ENCODE results near the gene DSCAM.

The DSCAM gene

GRCh38 chr21:40768056-40768455 is 78.9 kb downstream of the DSCAM start:
- no peak for DNase-seq

- DNase-seq, result no peak
These were observed 80.6 kb downstream of the DSCAM start for GRCh38 chr21:40766381-40766780.

DNA sequence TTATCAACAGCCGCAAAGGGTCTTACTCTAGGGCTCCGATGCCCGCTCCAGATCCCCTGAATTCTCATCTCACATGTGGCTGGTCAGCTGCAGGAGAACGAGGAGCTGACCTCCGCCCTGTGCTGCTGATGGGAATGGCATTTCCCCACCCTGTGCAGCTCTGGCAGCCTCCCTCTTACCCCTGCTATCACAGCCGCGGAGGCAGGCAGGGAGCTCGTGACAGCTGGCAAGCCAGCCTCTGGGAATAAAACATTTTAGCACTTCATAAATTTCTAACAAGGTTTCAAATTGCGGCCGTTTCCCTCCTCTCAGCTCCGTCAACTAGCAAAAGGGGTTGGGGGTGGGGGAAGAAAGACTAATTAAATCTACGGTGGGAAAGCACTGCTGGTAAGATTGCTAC is 81.1 kb downstream of the DSCAM start:
- no peak for DNase-seq

DNA sequence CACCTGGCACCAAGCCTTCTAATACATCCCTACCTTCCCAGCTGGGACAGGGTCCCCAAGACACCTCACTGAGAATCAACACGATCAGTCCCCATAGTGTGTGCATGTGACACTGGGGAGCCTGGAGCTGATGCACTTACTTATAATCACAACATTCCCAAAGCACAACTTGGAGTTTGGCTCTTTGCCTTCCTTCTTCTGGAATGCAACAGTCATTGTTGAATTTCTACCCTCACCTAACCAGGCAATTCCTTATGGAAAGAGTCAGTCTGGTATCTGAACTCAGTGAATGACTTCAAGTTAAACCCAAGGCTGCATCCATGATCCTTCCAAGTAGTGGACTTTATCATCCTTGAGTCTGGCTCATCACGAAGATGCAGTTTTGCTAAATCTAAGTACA is 86.1 kb downstream of the DSCAM start:
- no peak for DNase-seq

- DNase-seq, result no peak
These were observed 87.9 kb downstream of the DSCAM start for GRCh38 chr21:40759061-40759460.

GRCh38 chr21:40757366-40757765 is 89.6 kb downstream of the DSCAM start:
- no peak for DNase-seq

GRCh38 chr21:40754466-40754865 is 92.5 kb downstream of the DSCAM start:
- no peak for DNase-seq

GRCh38 chr21:40753756-40754155 is 93.2 kb downstream of the DSCAM start:
- no peak for DNase-seq

- DNase-seq, result no peak
These were observed 94.8 kb downstream of the DSCAM start for GRCh38 chr21:40752125-40752524.

GRCh38 chr21:40751221-40751620 is 95.7 kb downstream of the DSCAM start:
- DNase-seq, result no peak

- DNase-seq, result no peak
These were observed 110.8 kb downstream of the DSCAM start for GRCh38 chr21:40736145-40736544.

DNA sequence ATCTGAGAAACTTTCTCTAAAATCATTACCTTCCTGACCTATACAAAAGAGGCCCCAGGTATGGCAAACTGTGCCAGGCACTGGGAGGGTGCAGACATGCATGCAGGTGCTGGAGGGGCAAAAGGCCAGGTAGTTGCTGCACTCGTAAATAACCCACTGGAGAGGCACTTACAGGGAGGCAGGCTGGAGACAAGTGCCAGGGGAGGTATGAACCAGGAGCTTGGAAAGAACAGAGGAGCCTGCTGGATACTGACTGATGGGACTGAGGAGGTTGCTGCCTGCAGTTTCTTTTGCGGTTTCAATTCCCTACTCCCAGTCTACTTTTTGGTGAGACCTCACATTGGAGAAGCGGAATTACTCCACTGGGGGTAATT is 113.9 kb downstream of the DSCAM start:
- DNase-seq, result no peak

DNA sequence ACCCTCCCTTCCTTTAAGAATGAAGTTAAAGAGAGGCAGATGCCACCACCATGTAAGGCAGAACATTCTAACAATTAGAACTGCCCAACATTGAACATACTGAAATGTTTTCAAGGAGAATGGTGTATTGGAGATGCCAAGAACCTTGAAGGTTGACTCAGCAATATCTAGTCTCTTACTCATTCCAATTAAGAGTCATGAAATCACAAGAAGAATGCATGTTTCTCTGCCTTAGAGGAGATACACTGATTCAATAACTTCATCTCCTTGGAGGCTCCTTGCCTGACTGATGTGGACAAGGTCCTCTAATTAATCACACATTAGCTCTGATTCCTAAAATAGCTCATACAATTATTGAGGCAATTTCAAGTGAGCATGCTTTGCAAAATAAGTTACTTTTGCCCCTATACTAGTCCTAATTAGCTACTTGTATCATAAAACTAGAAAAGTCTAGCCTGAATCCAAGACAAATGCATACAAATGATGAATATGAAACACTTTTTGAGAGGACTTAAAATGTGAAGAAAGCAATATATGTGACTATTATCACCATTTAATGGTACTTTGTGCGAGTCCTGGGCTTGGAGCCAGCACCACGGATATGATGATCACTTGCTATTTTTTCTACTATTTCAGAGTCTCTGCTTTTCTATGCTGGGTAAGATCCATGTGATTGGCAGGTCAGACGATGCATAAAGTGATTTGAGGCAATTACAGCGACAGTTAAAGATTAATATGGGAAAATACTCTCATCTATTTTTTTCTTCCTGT is 114.5 kb downstream of the DSCAM start:
- no peak for DNase-seq

DNA sequence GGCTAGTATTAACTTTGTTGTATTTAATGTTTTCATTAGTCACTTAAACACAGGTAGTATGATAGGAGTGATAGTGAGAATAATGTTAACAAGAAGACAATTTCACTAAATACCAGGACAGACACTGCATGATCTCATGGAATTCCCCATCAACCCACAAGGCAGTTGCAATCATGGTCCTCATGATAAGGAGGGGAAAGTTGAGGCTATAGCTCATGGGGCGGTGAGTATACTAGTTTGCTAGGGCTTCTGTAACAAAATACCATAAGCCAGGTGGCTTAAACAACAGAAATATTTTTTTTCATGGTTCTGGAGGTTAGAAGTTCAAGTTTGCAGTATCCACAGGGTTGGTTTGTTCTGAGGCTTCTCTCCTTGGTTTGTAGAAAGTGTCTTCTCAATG is 115.8 kb downstream of the DSCAM start:
- no peak for DNase-seq

DNA sequence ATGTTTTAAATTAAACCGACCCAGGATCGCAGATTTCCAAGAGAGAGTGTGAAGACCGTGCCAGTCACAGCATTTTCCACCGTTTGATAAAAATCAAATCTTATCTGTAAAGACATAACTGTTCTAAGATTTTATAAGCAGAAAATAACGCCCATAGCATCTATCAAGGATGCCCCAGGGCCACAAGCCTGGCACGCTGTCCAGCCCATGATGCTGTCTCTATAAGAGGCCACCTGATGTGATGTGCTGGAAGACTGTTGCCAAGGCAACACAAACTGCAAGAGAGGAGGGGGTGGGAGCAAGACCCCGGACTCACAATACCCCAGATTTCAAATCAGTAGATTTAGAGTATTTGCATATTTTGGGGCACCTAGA is 116.5 kb downstream of the DSCAM start:
- DNase-seq, result no peak

- no peak for DNase-seq
These were observed 117.1 kb downstream of the DSCAM start for GRCh38 chr21:40729761-40730425.

GRCh38 chr21:40723966-40724365 is 123.0 kb downstream of the DSCAM start:
- no peak for DNase-seq

DNA sequence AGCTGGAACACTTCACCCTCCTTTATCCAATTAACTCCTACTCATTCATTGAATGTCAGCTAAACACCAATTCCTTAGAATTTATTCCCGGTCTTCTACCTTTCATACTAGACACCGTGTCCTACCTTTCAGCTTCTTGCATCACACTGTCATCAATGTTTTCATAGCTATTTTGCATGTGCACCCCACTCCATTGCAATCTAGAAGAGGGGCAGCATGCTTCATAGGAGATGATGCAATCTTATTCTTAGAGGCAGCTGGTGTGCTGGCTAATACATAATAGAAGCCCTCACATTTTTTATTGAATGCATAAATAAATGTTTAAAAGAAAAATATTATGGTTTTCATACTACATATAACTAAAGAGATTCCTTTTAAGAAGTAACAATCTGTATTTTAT is 123.6 kb downstream of the DSCAM start:
- no peak for DNase-seq

- DNase-seq, result no peak
These were observed 127.3 kb downstream of the DSCAM start for GRCh38 chr21:40719615-40720014.

GRCh38 chr21:40717028-40717427 is 129.9 kb downstream of the DSCAM start:
- no peak for DNase-seq

DNA sequence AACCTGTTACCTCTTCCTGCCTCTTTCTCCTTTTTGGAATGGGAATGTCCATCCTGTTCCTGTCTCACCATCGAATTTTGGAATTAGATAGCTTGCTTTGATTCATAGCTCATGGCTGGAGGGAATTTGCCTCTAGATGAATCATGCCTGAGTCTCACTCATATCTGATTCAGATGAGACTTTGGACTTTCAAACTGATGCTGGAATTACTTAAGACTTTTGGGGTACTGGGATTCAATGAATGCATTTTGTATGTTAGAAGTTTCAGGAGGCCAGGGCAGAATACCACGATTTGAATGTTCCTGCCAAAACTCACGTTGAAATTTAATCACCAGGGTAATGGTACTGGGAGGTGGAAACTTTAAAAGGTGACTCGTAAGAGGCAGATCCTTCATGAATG is 132.4 kb downstream of the DSCAM start:
- no peak for DNase-seq

- DNase-seq, result no peak
These were observed 139.2 kb downstream of the DSCAM start for GRCh38 chr21:40707656-40708244.

DNA sequence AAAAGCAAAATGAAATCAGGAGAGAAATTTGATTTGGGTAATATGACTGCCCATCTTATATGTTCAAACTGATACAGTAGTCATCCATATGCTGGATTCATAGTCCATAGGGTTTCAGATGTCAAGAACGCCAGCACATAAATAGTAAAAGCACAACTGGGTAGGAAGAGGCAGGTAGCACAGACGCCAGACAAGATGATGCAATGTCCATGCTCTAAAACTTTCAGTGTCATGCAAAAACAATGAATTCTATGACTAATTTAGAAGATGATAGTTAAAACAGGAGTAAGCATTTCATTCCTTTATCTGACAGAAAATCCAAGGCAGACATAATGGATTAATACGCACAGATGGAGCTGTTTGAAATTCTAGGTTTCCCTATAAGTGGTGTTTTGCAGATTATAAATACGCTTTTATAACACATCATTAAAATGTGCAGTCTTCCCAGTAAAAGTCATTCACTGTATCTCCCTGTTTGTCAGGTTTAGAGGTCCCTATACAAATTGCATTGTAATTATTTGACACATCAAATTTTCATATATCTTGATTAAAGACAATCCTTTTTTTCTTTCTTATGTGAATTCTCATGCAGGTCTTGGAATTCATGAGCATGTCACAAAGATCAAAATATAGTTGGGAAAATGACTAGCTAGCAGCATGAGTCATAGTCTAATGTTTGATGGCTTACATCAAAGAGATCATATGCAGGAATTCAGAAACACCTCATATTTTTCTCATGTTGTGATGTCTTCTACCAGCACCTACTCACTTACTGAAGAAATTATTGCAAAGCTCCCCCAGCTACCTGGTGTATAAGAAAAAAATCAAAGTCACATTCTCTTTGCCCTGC is 139.9 kb downstream of the DSCAM start:
- no peak for DNase-seq

- no peak for DNase-seq
These were observed 140.8 kb downstream of the DSCAM start for GRCh38 chr21:40706176-40706575.
